SK-N-SH treated with all-trans-retinoic acid at 6 μM for 48 hours (cell line): ENCODE data around the gene CD151.

Experiments
- ARNTL ChIP-seq: fragments of 450-650 bp; formaldehyde crosslinking; IDR thresholded peaks from 2 replicates; pipeline ENCODE4 v1.5.0; 2020; ENCODE audit warnings: low read depth, mild to moderate bottlenecking, moderate library complexity, borderline replicate concordance
- BACH2 ChIP-seq: fragments of 250-450 bp; sonication (Bioruptor Pico); IDR thresholded peaks from 2 replicates; pipeline ENCODE4 v1.9.0; 2021; ENCODE audit warnings: mild to moderate bottlenecking, borderline replicate concordance
- CSRNP3 ChIP-seq: fragments of 250-450 bp; sonication (Bioruptor Pico); IDR thresholded peaks from 2 replicates; pipeline ENCODE4 v1.5.1; 2021; ENCODE audit warnings: mild to moderate bottlenecking, moderate library complexity
- GLIS3 ChIP-seq: fragments of 250-450 bp; sonication (Bioruptor Pico); IDR thresholded peaks from 2 replicates; pipeline ENCODE4 v1.5.0; 2020; ENCODE audit warnings: mild to moderate bottlenecking, moderate library complexity
- PATZ1 ChIP-seq: fragments of 250-450 bp; sonication (Bioruptor Pico); IDR thresholded peaks from 2 replicates; pipeline ENCODE4 v1.8.0; 2020; ENCODE audit warnings: mild to moderate bottlenecking, moderate library complexity, borderline replicate concordance
- RARB ChIP-seq: fragments of 250-450 bp; sonication (Bioruptor Pico); IDR thresholded peaks from 2 replicates; pipeline ENCODE4 v1.8.0; 2021; ENCODE audit warnings: mild to moderate bottlenecking, moderate library complexity
- SNAI2 ChIP-seq: fragments of 250-450 bp; sonication (Bioruptor Pico); IDR thresholded peaks from 2 replicates; pipeline ENCODE4 v1.5.0; 2020; ENCODE audit warnings: mild to moderate bottlenecking, moderate library complexity
- TCF4 ChIP-seq: fragments of 250-450 bp; sonication (Bioruptor Pico); IDR thresholded peaks from 2 replicates; pipeline ENCODE4 v1.8.0; 2021; ENCODE audit warnings: mild to moderate bottlenecking, moderate library complexity, borderline replicate concordance
- TOX ChIP-seq: fragments of 250-450 bp; sonication (Bioruptor Pico); IDR thresholded peaks from 2 replicates; pipeline ENCODE4 v1.8.0; 2021; ENCODE audit warnings: mild to moderate bottlenecking, moderate library complexity, borderline replicate concordance
- ZFP3 ChIP-seq: fragments of 250-450 bp; sonication (Bioruptor Pico); IDR thresholded peaks from 2 replicates; pipeline ENCODE4 v1.5.0; 2020; ENCODE audit warnings: mild to moderate bottlenecking, moderate library complexity
- ZNF70 ChIP-seq: fragments of 450-650 bp; formaldehyde crosslinking; IDR thresholded peaks from 2 replicates; pipeline ENCODE4 v1.5.0; 2020; ENCODE audit warnings: mild to moderate bottlenecking, moderate library complexity
- ZNF8 ChIP-seq: fragments of 450-650 bp; formaldehyde crosslinking; IDR thresholded peaks from 2 replicates; pipeline ENCODE4 v1.5.0; 2020; ENCODE audit warnings: mild to moderate bottlenecking, moderate library complexity

- TF ChIP-seq CSRNP3 (CRISPR knock-in tag) (no peak), TOX (CRISPR knock-in tag) (no peak), SNAI2 (CRISPR knock-in tag) (no peak), ARNTL (no peak), TCF4 (no peak), ZFP3 (CRISPR knock-in tag) (no peak), BACH2 (CRISPR knock-in tag) (no peak), ZNF8 (CRISPR knock-in tag) (no peak), PATZ1 (CRISPR knock-in tag) (no peak), GLIS3 (no peak), RARB (no peak), ZNF70 (CRISPR knock-in tag) (no peak)
Observed at GRCh38 chr11:850775-851763, 18.3 kb downstream of the CD151 start.
